Smooth muscle cell (in vitro differentiated cells): ENCODE results near the gene BEND6. TPM values are rescaled to one million over a fixed set of nuclear protein-coding genes. Genes with fewer than 3 reads are reported as not detected.

Experiments used
- DNase-seq: peaks from one replicate; lab custom pipeline; 2025; ENCODE audit not compliant: unreplicated experiment; lab: John Stamatoyannopoulos, UW
- H2AFZ ChIP-seq: fragments of 200-600 bp; sonication (generic); 2 replicates; pipeline ENCODE4 v1.6.0; 2016; ENCODE audit warnings: antibody characterized with exemption, low read depth, mild to moderate bottlenecking
- H3F3A ChIP-seq: fragments of 200-600 bp; sonication (generic); 2 replicates; pipeline ENCODE4 v1.6.0; 2017; ENCODE audit warnings: antibody characterized with exemption, low read depth
- H3K27ac ChIP-seq: fragments of 200-600 bp; sonication (generic); 2 replicates; pipeline ENCODE4 v1.5.1; 2016; ENCODE audit warnings: low read depth, mild to moderate bottlenecking
- H3K27me3 ChIP-seq: fragments of 200-600 bp; sonication (generic); 2 replicates; pipeline ENCODE4 v1.6.1; 2016; ENCODE audit warnings: low read depth, mild to moderate bottlenecking
- H3K36me3 ChIP-seq: fragments of 200-600 bp; sonication (generic); 2 replicates; pipeline ENCODE4 v1.5.1; 2016; ENCODE audit warnings: low read depth
- H3K4me1 ChIP-seq: fragments of 200-600 bp; sonication (generic); 2 replicates; pipeline ENCODE4 v1.5.1; 2016; ENCODE audit warnings: low read depth
- H3K4me2 ChIP-seq: fragments of 200-600 bp; sonication (generic); 2 replicates; pipeline ENCODE4 v1.6.0; 2016; ENCODE audit warnings: mild to moderate bottlenecking
- H3K4me3 ChIP-seq: fragments of 200-600 bp; sonication (generic); 2 replicates; pipeline ENCODE4 v1.5.1; 2016; ENCODE audit warnings: mild to moderate bottlenecking
- H3K79me2 ChIP-seq: fragments of 200-600 bp; sonication (generic); 2 replicates; pipeline ENCODE4 v1.6.0; 2016; ENCODE audit warnings: low read depth, mild to moderate bottlenecking
- H3K9ac ChIP-seq: fragments of 200-600 bp; sonication (generic); 2 replicates; pipeline ENCODE4 v1.6.0; 2016; ENCODE audit warnings: low read depth
- H3K9me3 ChIP-seq: fragments of 200-600 bp; sonication (generic); replicated peaks from 2 replicates; pipeline ENCODE4 v1.5.1; 2016; ENCODE audit warnings: low read depth
- H4K20me1 ChIP-seq: fragments of 200-600 bp; sonication (generic); 2 replicates; pipeline ENCODE4 v1.6.0; 2016; ENCODE audit warnings: low read depth
- CTCF ChIP-seq: fragments of 200-600 bp; sonication (generic); IDR thresholded peaks from 2 replicates; pipeline ENCODE4 v1.5.1; 2017; ENCODE audit warnings: borderline replicate concordance, mild to moderate bottlenecking, antibody characterized with exemption; ENCODE audit not compliant: insufficient read depth, poor library complexity, severe bottlenecking
- WGBS: methylation state at CpG from one replicate; pipeline ENCODE4 v1.1.7; 2016; ENCODE audit warnings: low lambda C conversion rate; 5-methylcytosine and 5-hydroxymethylcytosine counted together
- polyA plus RNA-seq: library from polyadenylated mRNA; unstranded; fragments of >200 nt; fragmentation: Nextera tagmentation; extraction: Ambion mirVana; gene quantifications from 2 replicates; pipeline ENCODE4 v1.2.1, GENCODE V29; 2016
- total RNA-seq: library from RNA; depleted of rRNA; stranded (reverse); fragments of >200 nt; gene quantifications from 2 replicates; pipeline ENCODE4 v1.2.3, GENCODE V29; 2014

Gene BEND6
- total and polyA plus RNA-seq, 2 experiments from 2014 or later: 4.8 to 5.5 TPM

- no peak overlapping the region for H3K9ac ChIP-seq
- no peaks in the 10 kb centered on the region for H4K20me1 ChIP-seq
- no peaks in the 10 kb centered on the region for H3K4me1 ChIP-seq
- no peak for DNase-seq
- TF ChIP-seq CTCF: no peak
- WGBS: 13% methylated on average over 1 of the region's 1 CpG
- H3K27me3 ChIP-seq: no peaks in the 10 kb centered on the region
- no peak overlapping the region for H3K4me3 ChIP-seq
- no peaks in the 10 kb centered on the region for H3K36me3 ChIP-seq
- H3K79me2 ChIP-seq: no peaks in the 10 kb centered on the region
- peaks cover 5% of the 10 kb centered on the region for H3F3A ChIP-seq
- H3K9me3 ChIP-seq: peaks cover 8% of the 10 kb centered on the region
- peak overlapping the region; percentile 57 for H3K27ac ChIP-seq
- H2AFZ ChIP-seq: no peak overlapping the region
- H3K4me2 ChIP-seq: peak overlapping the region; percentile 43
Measured at GRCh38 chr6:56938649-56939191, 16.2 kb upstream of the BEND6 start.

GRCh38 chr6:56940463-56940862 lies 14.4 kb upstream of the BEND6 start:
- H3K4me2 ChIP-seq: no peak overlapping the region
- H3K4me1 ChIP-seq: no peaks in the 10 kb centered on the region
- H3K9me3 ChIP-seq: peaks cover 8% of the 10 kb centered on the region
- no peaks in the 10 kb centered on the region for H4K20me1 ChIP-seq
- H3F3A ChIP-seq: peaks cover 5% of the 10 kb centered on the region
- no peaks in the 10 kb centered on the region for H3K36me3 ChIP-seq
- H3K27me3 ChIP-seq: no peaks in the 10 kb centered on the region
- DNase-seq: no peak
- H3K27ac ChIP-seq: no peak overlapping the region
- H3K79me2 ChIP-seq: no peaks in the 10 kb centered on the region
- H3K9ac ChIP-seq: no peak overlapping the region
- TF ChIP-seq CTCF: no peak
- 96% methylated on average over 5 of the region's 5 CpGs for WGBS
- H3K4me3 ChIP-seq: no peak overlapping the region
- no peak overlapping the region for H2AFZ ChIP-seq

- no peak for DNase-seq
- Histone ChIP-seq H3K9me3 (peaks cover 8% of the 10 kb centered on the region), H3K4me2 (no peak overlapping the region), H3K79me2 (no peaks in the 10 kb centered on the region), H3K4me1 (no peaks in the 10 kb centered on the region), H3K27ac (no peak overlapping the region), H3K4me3 (no peak overlapping the region), H2AFZ (no peak overlapping the region), H3K9ac (no peak overlapping the region), H3K27me3 (no peaks in the 10 kb centered on the region), H3F3A (peaks cover 5% of the 10 kb centered on the region), H4K20me1 (no peaks in the 10 kb centered on the region), H3K36me3 (no peaks in the 10 kb centered on the region)
- no peak for TF ChIP-seq CTCF
Measured at GRCh38 chr6:56940977-56941376, 13.9 kb upstream of the BEND6 start.

GRCh38 chr6:56944661-56945060 lies 10.2 kb upstream of the BEND6 start:
- TF ChIP-seq CTCF: no peak
- H3K4me3 ChIP-seq: no peak overlapping the region
- H3K27ac ChIP-seq: no peak overlapping the region

More at GRCh38 chr6:56944661-56945060, 10.2 kb upstream of the BEND6 start:
- Histone ChIP-seq H3K4me2 (no peak overlapping the region), H2AFZ (no peak overlapping the region), H3K9me3 (peaks cover 8% of the 10 kb centered on the region), H3K9ac (no peak overlapping the region), H3K36me3 (no peaks in the 10 kb centered on the region), H3K79me2 (no peaks in the 10 kb centered on the region), H3K4me1 (no peaks in the 10 kb centered on the region), H4K20me1 (no peaks in the 10 kb centered on the region), H3F3A (no peaks in the 10 kb centered on the region), H3K27me3 (no peaks in the 10 kb centered on the region)
- no peak for DNase-seq
